HG03108 (cell line): ENCODE measurements around the gene DDX3X.

Experiments
- ATAC-seq: cut with Tn5 transposase; IDR thresholded peaks from one replicate; pipeline ENCODE4 v1.9.1; 2021; ENCODE audit warnings: moderate library complexity; ENCODE audit not compliant: unreplicated experiment

DDX3X gene

GRCh38 chrX:41327341-41327740 is 6.6 kb upstream of the DDX3X start:
- no peak for ATAC-seq

DNA sequence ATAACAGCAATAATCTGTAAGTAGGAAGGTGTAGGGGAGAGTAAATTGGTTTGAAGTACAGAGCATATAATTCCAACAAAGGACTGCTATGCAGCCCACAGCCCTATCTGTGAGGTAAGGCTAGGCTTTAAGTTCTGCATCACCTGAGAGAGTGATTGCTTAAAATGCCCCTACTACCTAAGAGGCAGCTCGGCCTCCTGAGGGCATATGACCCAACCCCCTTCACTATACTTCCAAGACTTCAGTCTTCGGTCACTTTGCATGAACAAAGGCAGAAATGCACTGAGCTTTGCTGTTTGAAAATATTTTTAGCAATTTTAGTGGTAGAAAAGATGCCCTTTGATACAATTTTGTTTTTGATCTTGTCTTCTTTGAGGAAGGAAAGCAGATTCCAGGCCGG is 4.9 kb upstream of the DDX3X start:
- ATAC-seq, result no peak

DNA sequence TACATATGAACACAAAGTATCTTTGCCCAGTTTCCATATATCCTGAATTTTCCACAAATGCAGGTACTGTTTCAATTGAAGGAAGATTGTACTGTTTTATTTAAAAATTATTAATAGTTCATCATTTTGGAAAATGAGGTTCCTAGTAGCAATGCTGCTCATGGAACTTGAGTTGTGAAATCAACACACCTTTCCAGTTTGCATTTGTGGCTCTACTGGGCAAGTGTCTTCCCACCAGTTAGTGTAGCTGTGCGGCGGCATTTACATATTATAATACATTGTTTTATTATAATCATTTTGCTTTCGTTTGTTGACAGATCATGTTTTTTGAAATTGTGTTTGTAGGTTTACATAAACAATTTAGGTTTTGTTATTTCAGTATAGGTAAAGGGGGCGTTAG is 2.0 kb upstream of the DDX3X start:
- no peak for ATAC-seq

DNA sequence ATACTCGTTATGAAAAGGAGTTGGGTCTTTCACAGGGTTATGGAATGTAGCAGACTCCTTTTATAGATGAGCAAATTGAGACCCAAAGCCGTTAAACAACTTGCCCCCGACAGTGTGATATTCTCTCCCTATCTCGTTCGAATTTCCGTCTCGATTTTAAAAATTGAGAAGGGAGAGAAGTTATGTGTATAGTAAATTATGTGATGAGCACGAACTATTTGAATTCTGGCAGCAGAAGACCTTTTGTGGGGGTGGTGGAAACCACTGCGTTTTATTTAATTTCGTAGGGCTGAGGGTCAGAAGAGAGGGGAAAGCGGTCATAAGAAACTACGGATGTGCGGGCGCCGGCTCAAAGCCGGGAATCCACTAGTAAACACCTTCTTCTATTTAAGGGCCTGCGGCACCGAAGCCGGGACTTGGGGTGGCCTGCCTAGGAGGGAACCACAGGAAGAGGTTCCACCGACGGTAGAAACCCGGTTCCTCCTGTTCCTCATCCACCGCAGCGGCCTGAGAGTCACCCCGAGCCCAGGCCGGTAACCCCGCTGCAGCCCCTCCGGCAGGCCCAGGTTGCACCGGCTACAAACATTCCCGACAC is 1.5 kb upstream of the DDX3X start:
- peak; percentile 2 for ATAC-seq

- ATAC-seq, result peak; percentile 38
Measured at GRCh38 chrX:41333003-41333743, 789 bp upstream of the DDX3X start.

DNA sequence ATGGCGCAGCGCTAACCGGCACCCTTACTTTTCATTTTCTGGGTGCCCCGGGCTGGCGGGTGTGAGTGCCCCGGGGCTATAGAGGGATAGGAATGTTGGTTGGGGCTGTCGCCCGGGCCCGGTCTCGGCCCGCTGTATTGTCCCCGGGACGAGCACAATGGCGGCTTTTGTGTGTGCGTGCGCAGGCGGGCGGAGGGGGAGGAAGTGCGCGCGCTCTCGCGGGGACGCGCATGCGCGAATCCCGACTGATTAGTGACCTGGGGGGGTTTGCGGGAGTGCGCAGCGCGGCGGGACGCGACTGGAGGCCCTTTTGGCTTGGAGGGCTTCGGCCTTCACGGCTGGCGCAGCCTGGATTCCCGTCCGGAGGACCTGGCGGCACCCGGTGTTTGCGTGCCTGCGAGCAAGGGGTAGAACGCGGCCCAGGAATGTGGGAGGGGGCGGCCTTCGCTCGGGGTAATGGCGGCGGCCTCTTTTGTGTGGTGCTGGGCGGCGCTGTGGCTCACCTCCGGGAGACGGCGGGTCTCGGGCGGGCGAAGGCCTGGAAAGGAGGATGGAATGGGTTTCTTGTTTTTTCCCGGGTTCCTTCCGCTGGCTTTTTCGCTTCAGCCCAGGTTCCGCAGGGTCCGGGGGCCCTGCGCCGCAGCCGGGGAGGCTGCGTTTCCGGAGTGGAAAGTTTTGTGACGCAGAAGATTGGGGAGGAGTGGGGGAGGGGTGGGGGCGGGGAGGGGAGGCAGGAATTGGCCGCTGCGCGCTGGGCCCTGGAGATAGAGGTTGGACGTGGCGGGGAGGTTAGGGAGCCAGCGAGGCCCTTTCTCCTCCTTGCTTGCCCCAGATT is 618 bp downstream of the DDX3X start:
- ATAC-seq, result peak; percentile 26

DNA sequence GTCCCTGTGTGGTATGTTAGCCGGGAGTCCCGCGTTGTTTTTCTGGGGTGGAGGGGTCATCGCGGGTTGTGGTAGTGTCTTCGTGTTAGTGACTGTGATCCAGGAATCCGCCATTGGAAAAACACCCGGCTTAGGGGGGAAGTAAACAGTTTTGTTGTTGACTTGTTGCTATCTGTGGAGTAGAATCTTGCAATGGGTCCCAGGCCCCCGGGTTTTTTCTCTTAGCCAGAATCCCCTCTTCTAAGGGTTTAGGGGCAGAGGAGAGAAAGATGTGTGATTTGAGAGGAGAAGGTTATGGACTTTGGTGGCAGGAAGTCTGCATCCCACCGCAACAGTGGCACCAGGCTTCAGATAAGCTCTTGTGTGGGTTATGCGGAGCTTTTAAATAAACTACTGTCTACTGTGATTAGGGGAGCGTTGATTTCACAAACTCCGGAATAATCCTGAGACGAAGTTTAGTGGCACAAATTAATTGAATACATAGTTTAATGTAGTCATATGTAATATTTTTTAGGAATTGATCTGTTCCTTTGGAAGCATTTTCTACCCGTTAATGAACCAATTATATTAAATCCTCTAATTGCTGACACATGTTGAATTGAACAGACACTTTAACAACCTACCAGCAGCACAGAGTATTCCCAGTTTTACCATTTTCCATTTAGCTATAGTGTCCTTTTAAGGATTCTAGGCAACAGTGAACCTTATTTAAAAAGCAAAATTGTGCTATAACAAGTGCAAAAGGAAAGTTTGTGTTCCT is 1.4 kb downstream of the DDX3X start:
- ATAC-seq, result no peak

DNA sequence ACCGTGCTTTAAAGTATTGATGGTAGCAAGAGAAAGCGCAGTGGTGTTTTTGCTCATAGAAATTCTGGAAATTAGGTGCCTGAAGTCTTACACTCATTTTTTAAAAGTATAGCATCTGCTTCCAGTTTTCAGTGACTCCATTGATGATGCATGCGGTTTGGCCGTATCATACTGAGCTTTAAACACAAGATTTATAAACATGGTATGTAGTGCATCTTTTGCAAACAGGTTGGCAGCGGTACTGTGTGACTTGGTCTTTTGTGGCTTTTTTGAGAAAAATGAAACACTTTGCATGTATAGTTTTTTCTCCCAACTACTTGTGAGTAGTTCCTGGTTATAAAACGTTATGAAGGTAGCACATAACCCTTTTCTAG is 2.0 kb downstream of the DDX3X start:
- no peak for ATAC-seq

DNA sequence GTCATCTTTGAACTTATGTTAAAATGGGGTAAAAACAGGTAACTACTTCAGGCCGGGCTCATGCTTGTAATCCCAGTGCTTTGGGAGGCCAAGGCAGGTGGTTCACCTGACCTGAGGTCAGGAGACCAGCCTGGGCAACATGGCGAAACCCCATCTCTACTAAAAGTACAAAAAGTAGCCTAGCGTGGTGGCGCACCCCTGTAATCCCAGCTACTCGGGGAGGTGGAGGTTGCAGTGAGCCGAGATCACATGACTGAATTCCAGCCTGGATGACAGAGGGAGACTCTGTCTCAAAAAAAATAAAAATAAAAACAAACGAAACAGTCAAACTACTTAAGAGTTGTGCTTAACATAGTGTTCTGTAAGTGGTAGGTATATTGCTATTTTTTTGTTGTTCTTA is 2.5 kb downstream of the DDX3X start:
- ATAC-seq, result no peak

DNA sequence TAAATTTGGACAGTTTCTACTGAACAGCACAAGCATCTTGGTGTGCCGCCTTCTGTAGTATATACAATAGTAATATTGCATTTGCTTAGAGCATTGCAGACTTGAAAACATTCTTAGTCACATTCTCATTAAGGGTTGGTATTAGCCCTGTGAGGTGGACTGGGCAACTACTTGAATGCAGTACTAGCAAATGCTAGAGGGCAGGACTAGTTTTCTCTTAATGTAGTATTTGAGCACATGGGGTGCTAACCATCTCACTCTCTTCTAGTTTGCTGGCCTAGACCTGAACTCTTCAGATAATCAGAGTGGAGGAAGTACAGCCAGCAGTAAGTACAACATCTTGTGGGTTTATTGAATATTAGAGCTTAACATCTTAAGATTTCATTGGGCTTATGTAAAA is 3.2 kb downstream of the DDX3X start:
- no peak for ATAC-seq

GRCh38 chrX:41338436-41338835 is 4.5 kb downstream of the DDX3X start:
- no peak for ATAC-seq

- ATAC-seq, result no peak
Measured at GRCh38 chrX:41339148-41339547, 5.2 kb downstream of the DDX3X start.

- ATAC-seq, result no peak
Measured at GRCh38 chrX:41344053-41344452, 10.1 kb downstream of the DDX3X start.

DNA sequence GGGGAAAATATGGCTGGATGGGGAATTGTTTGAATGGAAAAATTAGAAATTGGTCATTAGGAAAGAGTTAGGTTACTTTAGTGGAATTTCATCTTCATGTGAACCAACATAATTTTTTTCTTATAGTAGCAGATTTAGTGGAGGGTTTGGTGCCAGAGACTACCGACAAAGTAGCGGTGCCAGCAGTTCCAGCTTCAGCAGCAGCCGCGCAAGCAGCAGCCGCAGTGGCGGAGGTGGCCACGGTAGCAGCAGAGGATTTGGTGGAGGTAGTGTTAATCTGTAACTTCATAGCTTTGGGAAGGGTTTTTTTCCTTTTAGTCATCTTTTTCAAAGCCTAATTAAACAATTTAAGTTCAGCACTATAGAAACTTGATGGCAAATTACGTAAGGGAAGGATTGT is 13.2 kb downstream of the DDX3X start:
- ATAC-seq, result no peak

DNA sequence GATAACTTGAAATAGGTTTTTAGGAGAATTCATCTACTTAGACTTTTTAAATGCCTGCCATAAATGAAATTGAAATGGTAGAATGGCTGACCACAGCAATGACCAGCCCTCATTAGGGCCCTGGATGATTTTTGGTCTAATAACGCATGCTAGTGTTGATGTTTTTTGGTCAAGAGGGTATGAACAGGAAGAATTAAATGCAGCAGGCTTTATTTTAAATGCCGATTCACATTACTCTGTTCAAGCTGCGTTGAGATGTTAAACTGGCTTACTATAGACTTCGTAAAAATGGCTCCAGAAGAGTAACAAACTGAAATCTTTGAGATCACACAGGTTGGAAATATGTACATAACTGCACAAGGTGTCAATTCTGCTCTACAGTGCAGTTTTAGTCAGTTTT is 14.6 kb downstream of the DDX3X start:
- no peak for ATAC-seq

- ATAC-seq, result no peak
Measured at GRCh38 chrX:41350150-41350975, 16.4 kb downstream of the DDX3X start.

DNA sequence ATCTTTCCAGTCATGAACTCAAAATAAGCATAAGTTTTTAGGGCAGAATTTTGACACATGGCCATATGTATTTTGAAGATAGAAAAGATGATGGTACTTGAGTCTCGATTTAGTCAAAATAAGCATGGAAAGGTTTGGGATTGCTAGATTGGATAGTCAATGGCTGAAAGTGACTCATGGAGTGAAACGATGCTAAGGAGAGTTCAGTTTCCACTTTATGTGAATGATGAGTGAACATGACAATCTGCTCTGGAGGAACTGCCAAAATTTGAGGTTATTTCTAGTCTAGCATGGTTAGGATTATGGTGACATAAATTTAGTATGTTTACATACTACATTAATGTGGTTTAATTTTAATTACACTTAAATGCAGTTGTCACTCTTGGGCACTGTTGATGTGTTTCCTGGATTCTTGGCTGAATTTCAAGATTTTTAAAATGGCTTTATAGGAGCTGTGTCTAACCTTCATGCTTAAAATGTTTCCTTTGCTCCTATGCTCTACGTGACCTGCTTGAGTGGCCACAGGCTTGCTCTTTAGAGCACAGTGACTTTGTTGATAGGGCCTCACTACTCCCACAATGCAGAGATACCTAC is 17.1 kb downstream of the DDX3X start:
- ATAC-seq, result no peak

- ATAC-seq, result no peak
Measured at GRCh38 chrX:41351923-41352322, 18.0 kb downstream of the DDX3X start.

- ATAC-seq, result no peak
Measured at GRCh38 chrX:41352329-41352838, 18.4 kb downstream of the DDX3X start.

DNA sequence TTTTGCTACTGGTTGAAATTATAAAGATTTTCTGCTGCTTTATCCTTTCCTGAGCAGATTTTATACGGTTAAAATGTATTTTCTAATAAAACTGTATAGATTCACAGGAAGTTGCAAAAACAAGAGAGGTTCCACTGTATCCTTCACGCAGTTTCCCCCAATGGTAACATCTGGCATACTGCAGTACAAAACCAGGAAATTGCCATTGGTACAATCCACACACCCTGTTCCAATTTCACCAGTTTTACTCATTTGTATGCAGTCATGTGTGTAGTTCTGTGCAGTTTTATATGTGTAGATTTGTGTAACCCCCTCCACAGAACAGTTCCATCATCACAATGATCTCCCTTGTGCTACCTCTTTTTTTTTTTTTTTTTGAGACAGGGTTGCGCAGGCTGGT is 20.0 kb downstream of the DDX3X start:
- ATAC-seq, result no peak
